ENCODE results near the gene SYT1.

The SYT1 gene

DNA sequence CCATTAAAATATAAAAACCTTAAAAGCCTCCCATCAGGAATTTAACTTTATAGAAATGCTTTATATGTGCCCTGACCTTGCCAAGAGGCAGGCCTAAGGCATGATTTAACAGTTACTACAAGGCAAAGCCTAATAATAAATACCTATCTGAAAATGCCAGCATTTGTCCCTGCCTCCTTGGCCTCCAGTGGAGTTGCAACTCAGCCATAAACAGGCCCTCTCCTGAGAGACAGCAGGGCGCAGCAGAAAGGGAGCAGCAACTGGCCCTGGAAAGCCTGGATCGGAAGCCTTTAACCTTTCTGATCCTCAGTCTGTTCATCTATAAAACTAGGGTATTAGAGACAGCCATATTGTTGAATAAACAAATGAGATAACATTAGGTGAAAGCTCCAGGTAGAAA is 501.8 kb downstream of the SYT1 start:
- DNase-seq, result no peak

DNA sequence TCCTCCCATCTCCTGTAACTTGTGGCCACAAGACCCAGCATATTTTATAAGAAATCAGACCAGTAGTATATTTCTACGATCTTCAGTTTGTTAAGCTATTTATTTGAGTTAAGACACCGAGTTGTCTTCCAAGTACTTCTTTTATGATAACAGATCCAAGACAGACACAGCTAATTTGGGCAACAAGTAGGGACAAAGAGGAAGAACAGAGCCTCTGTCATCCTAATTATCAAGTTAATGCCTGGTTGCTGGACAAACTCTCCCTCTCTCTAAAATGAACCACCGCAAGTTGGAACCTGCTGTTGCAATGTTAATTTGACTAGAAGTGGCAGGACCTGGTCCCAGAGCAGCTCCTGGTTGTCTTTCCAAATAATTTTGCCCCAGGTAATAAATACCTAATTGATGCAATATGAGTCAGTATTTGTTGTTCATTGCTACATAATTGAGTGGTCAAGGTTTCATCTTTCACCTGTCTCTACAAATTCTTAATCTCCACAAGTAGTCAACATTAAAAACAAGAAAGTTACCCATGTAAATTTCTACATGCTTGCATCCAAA is 502.5 kb downstream of the SYT1 start:
- no peak for DNase-seq

DNA sequence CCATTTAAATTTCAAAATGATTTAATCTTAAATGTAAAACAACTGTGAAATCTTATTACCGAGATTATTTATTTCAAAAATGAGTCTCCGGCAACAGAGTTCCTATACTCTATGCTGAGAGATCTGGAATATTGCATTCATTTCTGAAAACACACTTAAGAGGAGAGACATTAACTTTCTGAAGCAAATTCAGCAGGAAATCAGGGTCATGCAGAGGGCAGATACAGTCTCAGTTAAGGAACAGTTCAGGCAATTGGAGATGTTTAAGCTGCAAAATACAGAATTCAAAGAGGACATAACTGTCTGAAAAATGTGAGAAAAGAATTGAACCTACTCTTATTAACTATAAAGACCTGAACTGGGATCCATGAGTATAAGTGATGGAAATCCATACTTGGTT is 505.4 kb downstream of the SYT1 start:
- DNase-seq, result no peak

DNA sequence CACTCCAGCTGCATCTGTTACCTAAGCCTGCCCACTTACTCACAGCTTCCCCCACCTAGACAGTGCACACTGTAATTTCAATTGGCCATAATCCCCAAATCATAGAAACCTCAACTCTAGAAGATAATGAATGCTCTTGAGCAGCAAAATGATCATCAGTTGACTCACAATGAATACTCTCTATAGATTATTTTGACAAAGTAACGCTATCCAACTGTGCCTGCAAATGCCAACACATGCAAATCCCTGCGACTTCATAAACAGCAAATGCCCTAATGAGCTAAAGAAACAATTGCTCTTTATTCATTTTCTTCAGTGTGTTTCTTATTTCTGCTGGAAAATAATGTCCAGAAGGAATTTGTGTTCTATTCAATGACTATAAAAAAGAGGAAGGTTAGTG is 506.7 kb downstream of the SYT1 start:
- DNase-seq, result no peak

DNA sequence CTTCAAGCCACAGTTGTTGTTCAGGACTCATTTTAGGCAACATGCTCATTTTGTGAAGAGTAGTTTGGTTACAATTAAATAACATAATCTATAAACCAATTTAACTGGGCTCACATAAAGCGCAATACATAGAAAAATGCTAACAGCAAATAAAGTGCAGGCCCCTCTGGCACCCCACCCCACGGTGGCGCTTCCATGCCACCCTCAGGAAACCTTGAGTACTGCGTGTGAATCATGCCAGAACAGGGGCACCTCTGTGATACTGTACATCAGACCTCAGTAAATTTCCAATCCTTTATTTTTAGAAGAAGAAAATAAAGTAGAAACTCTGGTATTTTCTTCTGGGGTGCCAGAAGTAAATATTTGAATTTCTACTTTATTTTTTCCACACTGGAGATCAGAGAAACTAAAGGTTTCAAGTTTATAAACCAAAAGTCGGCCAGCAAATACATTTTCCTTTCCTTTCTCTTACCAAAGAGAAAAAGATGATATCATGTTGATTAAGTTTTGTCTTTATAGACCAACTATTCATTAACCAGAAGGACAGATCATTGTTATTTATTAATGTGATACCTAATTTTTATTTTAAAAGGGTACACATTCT is 509.4 kb downstream of the SYT1 start:
- DNase-seq, result peak; percentile 36

DNA sequence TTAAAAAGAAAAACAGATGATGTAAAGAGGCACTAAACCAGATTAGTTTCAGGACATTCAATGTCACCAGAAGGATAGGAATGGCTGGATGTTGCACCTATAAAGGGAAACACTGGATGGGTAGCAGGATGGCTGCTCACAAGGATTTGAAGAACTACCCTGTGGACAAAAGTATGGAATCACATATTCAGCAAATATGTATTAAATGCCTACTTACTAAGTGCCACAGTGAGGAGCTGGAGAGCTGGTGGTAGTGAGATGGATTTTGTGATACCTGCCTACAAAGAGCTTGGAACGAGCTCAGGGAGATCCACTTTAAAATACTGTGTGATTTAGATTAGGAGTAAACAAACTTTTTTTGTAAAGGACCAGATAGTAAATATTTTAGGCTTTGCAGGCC is 510.0 kb downstream of the SYT1 start:
- DNase-seq, result no peak

DNA sequence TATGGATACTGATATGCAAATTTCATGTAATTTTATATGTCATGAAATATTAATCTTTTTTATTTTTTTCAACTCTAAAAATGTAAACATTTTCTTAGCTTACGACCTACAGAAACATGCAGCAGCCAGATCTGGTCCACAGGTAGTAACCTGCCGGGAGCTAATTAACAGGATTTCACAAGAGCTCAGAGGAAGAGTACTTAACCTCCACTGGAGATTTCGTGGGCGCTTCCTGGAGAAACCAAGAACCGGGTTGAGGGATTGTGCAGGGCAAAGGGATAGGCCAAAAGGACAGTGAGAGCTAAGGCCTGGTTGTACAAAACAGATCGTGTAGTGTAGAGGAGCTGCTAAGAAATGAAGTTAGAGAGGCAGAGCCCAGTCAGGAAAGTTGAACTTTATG is 510.5 kb downstream of the SYT1 start:
- DNase-seq, result no peak

DNA sequence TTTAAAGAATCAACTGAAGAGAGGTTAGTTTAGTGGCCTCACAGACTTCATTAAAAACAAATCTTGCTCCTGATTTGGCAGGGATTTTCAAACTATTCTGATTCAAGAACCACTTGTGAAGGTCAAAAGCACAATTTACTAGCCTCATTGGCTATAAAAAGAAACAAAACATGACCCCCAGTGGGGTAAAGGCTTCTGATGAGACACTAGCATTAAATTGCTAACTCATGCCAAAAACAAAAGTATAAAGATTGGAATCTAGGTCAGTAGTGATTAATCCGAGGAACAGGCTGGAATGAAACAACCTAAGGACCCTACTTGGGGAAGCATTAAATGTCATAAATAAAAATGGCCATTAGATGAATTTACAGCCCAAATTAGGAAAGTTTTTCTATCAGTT is 513.9 kb downstream of the SYT1 start:
- peak; percentile 10 for DNase-seq

DNA sequence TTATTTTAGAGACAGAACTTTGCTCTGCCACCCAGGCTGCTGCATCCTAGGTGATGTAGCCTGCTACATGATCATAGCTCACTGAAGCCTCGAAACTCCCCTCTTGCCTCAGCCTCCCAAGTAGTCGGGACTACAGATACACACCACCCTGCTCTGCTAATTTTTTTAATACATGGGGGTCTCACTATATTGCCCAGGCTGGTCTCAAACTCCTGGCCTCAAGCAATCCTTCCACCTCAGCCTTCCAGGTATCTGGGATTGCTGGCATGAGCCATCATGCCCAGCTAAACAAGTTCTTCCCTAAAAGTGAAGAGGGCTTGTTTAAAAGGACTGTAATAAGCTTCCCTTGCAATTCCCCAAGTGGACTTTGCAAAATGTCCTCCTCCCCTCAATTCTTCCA is 515.8 kb downstream of the SYT1 start:
- DNase-seq, result no peak

DNA sequence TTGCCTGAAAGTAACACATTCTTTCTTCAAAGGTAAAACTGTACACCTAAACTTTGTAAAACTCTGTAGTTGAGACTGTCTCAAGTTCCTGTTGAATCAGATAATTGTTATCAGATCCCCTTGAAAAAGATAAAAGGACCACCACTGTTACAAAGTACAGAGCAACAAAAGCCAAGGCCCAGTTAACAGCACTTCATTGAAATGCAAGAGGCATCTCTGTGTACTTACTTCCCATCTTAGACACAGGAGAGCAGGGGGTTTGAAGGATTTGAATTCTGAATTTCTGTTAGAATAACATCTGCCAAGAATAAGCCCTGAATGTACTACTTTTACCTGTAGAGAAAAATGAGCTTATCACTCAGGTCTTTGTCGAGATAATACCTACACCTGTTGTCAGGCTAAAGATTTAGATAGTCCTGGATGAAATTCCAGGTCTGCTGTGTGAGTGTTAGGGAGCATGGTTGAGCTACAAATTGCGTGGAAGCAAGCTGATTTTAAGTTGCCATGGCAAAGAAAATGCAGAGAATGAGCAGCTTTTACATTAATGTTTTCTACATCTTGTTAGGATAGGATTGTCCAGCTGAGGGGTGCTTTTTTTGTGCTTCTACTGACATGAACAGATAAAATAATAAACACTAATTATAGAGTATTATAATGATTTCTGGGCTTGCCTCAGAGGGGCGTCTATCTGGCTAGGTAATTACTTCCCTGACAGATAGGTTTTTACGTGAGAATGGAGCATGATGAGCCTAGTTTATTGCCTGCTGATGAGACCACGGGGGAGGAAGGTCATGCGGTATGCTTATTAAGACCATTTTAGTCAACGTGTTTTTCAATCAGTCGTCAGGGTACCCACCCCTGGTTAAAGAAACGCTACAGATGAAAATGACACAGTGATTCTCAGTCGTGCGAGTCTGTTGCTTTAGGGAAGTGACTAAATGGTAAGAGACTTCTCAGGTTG is 517.0 kb downstream of the SYT1 start:
- no peak for DNase-seq

DNA sequence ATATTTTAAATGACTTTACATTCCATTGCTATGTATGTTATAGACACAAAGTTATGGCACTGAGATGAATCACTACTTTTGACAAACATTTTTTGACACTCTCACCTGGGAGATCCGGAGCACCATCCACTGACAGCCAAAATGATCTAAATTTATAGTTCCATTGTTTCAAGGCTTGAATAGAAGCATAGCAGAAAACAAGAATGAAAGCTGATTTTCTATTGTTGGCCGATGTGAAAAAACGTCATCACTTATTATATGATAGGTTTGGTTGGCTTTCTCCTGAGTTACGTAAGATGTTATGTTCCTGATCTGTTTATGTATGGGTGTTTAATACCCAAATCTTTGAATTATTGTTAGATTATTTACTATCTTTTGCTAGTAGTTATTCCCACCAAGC is 520.0 kb downstream of the SYT1 start:
- DNase-seq, result no peak

DNA sequence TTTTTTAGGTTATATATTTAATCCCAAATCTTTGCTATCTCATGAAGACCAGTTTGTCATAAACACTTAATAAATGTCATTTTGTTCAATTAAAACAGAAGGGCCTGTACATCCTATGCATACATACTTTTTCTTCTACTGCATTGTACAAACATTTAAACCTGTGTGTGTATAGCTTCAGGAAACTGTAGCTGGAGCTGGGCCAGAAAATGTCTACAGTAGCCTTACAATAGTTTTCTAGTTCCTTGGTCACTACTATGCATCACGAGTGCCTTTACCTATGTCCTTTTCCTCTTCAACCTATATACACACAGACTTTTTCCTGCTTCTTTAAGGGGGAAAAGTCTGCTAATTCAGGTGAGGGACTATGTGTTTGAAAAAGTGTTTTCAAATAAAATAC is 523.4 kb downstream of the SYT1 start:
- no peak for DNase-seq

DNA sequence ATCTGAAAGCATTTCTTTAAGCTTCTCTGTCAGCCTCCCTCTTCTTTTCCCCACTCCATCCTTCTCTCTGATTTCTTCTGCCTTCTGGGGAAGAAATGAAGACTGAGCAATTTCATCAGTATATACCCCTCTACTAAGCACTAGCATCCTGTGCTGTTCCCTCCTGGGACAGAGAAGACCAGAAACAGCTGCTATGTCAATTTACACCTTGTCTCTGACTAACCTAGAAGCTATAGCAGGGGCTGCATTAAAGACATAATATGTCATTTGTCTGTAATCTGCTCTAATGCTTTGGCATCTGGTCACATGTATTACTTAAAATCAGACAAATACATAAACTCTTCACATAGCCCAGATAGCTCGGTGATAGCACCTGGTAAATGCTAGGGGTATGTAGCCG is 529.3 kb downstream of the SYT1 start:
- DNase-seq, result no peak

DNA sequence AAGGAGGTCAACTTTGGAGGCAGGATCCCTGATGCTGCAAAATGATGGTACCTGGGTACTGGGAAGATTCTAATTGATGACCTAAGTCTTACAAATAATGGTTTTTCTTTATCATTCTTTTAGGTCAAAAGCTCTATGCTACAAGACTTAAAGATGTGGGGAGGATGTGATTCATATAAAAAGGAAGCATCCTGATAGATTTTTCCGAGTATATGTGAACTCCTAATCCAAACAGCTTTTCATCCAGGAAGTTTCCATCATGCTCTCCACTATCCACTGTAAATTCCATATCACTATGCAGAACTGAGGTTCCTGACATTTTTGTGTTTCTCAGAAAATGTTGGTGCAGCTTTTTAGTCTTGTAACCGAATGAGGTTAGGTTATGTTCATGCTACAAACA is 533.0 kb downstream of the SYT1 start:
- no peak for DNase-seq

DNA sequence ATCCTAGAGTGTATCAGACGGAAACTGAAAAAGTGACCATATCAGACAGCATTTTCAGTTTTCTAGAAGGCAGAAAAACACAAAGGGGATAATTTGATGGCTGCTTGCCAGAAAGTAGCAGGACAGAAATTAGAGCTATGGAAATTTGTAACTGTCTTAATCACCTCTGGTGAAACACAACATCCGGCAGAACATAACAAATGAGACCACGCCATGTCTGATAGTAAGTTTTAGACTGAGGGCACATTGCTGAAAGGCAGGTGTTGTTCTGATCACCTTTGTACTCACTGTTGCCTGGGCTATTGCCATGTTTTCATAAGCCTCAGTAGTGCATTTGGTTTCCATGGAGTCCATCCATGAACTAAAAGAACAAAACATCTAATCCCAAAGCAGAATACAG is 535.9 kb downstream of the SYT1 start:
- DNase-seq, result no peak

DNA sequence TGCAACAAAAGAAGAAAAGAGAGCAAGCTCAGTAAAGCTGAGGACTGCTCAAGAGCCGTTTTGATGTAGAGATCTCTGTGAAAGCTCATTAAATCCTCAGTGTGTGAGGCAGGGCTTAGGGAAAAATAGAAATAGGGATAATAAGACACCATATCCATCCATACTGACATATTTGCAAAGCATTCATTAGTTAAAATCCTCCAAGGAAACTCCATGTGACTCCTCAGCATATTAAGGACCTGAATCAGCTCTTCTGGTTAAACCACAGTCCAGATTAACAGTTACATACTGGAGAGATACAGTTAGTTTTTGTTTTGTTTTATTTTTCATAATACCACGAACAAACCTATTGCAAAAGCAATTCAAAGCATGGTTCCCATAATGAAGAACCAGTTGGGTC is 538.0 kb downstream of the SYT1 start:
- DNase-seq, result peak; percentile 55

DNA sequence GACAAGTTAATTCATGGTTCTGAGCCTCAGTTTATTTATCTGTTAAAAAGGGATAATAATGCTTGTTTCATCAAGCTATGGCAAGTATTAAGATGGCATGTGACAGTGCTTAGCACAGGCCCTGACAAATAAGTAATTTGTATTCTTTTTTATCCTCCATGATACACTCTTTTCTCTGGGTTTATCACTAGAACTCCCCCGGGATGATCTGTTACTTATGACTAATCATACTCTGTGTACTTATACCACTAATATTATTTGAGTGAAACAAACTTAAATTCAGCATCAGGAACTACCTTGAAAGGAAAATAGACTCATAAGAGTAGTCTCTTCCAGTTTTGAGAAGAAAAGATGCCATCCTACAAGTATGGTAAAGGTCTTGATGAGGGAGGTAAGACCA is 542.4 kb downstream of the SYT1 start:
- DNase-seq, result no peak

DNA sequence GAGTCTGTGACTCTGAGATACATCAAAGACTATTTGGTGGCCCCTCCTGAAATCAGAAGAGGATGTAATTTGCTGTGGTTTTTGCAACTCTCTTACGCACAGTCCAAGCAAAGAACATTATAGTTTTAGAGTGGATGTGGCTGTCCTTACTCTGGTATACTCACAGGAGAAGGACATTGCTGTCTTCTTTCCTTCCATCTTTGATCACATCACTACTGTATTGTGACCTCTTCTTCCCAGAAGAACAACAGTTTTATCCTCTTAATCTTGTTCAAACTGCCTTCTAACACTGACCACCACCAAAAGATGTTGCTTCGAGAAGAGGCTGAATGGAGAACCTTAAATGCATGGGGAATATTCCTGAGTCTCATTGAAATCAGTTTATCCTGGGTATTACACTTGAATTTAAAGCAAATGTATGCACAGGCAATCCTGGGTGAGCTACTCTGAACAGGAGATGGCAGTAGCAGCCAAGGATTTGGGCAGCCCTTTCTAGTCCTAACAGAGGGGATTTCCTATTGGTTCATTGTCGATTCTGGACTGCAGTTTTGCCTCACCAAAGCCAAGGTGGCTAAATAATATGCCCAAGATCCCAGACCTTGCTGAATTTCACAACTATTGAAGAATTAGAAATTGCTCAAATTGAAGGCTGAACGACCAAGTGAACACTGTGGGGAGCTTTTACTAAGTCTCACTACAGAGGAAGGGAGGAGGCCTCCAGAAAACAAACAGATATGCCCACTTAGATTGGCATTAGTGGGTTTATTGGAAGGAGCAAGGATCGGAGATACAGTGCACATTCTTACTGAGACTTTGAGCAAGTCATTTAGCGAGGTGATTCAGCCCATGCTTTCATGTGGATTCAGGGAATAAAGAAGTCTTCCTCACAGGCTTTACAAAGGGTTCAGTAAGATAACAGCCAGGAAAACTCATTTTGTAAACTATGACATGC is 543.4 kb downstream of the SYT1 start:
- peak; percentile 91 for DNase-seq

DNA sequence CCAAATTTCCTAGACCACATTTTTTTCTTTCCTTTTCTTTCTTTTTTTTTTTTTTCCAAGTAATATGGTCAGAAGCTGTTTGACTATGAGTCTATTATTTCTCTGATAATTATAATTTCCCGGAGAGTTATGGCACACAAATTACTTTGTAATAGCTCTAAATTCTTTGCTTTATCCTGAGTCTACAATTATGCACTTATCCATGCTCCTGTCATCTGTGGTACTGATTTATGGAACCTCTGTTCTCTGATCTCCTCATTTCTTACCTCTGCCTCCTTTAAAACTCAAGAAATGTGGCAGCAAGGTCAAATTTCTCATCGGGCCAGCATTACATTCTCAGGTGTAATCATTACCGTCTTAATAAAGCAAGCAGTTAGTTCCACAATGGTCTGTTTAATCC is 544.1 kb downstream of the SYT1 start:
- DNase-seq, result no peak

DNA sequence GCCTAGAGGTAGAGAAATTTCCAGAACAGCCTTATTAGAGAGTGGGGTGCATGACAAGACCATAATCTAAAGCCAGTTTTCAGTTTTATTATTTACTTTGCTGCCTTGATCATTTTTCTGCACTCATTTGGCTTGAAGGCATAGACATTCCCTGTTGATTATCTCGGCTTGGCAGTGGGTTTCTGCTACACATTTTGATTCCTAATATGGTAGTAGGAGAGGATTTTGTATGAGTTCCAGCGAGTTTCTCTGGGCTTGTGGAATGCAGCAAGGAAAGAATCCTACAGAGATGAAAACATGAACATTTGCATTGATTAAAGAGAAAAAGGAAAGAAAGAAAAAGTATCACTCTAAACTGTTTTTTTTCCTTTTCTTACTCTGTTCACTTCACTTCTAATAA is 545.0 kb downstream of the SYT1 start:
- peak; percentile 89 for DNase-seq

DNA sequence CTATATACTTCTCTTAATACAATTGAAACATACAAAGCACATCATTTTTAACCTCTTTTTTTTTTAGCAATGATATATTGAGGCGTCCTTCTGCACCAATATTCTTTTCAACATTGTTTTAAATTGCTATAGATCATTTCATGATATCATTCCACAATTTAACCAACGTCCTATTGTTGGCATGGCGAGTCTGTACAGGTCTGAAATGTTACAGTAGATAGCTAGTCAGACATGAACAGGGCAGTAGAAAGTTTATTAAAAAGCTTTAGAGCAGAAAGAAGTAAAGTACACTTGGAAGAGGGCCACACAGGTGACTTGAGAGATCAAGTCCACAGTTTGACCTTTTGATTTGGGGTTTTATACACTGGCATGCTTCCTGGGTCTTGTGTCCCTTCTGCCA is 547.2 kb downstream of the SYT1 start:
- DNase-seq, result no peak

DNA sequence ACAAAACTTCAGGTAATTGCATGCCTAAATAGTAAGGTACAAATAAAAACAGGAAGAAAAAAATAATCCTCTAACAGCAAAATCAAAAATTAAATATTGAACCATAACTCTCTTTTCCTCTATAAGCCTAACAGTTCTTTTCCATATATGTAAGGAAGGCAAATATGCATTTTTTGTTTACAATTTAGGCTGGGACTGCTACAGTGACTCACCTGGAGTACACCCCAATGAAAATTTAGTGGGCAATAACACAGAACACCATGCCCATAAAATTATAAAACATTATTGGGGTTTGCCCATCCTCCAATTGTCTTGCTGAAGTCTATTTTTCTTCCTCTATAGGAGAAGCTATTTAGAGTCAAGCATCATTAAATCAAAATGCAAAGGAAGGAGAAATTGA is 549.2 kb downstream of the SYT1 start:
- DNase-seq, result no peak

DNA sequence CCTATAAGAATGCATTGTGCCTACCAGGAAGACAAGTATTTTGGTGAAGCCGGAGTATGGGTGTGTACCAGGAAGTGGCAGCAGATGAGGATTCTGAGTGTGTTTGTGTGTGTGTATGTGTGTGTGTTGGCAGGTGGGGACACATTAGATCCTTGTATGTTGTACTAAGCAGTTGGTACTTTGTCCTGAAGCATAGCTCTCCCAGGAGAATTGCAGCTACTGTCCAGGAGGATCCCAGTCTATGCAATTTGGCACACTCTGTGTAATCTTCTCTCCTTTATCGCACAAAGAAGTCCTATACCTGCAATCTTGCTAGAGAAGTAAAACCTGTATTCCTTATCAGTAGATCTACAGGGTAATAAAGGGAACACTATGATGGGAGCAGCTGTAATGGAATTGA is 549.7 kb downstream of the SYT1 start:
- no peak for DNase-seq

Measured in EL (cell line).